ENCODE measurements around the gene C3orf22.
"Not testable (repeated sequence)": the region's sequence is repeated elsewhere in the genome, so short reads cannot be mapped to it uniquely, and the experiment has no call there.

Gene C3orf22, protein sequence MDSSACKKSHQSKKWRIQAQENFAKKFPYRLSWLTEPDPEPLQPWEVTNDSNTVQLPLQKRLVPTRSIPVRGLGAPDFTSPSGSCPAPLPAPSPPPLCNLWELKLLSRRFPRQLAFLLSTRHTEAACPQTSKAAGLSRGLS

DNA sequence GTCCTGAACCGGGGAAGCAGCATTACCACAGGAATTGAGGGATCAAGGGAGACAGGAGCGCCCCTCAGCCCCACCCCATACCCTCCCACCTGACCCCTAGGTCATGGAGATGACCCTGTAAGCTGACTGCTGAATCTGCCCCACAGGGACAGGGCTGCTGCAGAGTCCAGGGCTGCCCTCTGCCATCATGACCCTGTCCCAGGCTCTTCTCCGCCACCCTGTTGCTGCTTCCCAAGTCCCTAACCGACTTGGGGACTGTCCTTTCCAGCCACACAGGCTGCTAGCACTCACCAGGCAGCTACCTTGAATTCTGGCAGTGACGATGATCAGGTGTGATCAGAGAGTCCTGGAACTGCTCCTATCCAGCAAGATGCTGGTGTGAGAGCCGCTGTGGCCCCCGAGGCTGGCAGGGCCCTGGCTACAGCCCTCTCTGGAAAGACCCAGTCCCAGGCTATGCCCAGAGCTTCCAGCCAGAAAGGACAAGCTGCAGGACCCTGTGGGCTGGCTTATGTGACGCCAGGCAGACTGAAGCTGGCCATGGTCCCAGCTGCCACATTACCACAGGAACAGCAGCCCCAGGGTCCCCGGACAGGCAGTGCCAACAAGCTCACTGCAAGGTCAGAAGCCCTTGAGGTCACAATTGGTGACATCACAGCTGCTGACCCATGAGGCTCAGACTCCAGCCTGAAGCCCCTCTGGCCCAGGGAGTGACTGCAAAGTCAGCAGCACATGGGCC lies at the start of gene C3orf22:
TSS of gene C3orf22 (minus strand) at position 597 of the 736 bp plus-strand sequence. CDS start 5,542 bp downstream, outside the sequence.
- no peak for FAIRE-seq

GRCh38 chr3:126607214-126607908 lies 48.6 kb upstream of the C3orf22 start:
- no peak for FAIRE-seq

- FAIRE-seq = no peak
Measured at GRCh38 chr3:126606001-126606400, 47.3 kb upstream of the C3orf22 start.

DNA sequence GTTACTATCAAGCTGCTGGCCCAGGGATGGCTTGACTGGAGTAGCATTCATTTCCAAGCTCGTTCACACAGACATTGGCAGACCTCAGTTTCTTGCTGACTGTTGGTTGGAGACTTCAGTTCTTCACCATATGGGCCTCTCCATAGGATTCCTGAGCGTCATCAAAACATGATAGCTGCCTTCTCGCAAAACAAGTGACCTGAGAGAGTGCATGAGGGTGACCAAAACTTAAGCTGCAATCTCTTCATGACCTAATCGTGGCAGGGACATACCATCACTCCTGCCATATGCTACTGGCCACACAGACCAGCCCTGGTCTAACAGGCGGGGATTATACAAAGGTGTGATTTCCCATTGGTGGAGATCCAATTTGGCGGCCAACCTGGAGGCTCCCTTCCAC lies 46.0 kb upstream of the C3orf22 start:
- no peak for FAIRE-seq

DNA sequence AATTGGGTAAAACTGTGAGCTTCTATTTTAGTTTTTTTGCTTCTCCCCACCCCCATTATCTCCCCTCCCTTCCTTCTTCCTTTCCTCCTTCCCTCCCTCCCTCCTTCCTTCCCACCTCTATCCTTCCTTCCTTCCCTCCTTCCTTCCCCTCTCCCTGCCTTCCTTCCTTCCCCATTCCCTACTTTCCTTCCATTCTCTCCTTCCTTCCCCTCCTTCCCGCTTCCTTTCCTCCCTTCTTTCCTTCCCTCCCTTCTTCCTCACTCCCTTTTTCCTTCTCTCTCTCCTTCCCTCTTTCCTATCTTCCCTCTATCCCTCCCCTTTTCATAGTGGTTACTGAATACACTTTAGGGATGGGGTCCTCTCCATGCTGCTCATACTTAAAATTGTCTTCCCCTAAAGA lies 40.4 kb upstream of the C3orf22 start:
- FAIRE-seq = no peak

- FAIRE-seq = not testable (repeated sequence)
Measured at GRCh38 chr3:126595479-126595878, 36.7 kb upstream of the C3orf22 start.

- FAIRE-seq = not testable (repeated sequence)
Measured at GRCh38 chr3:126591515-126591914, 32.8 kb upstream of the C3orf22 start.

- no peak for FAIRE-seq
Measured at GRCh38 chr3:126582311-126582710, 23.6 kb upstream of the C3orf22 start.

- no peak for FAIRE-seq
Measured at GRCh38 chr3:126581569-126581968, 22.8 kb upstream of the C3orf22 start.

GRCh38 chr3:126580746-126581145 lies 22.0 kb upstream of the C3orf22 start:
- no peak for FAIRE-seq

GRCh38 chr3:126578702-126579101 lies 20.0 kb upstream of the C3orf22 start:
- no peak for FAIRE-seq

GRCh38 chr3:126577261-126577660 lies 18.5 kb upstream of the C3orf22 start:
- no peak for FAIRE-seq

DNA sequence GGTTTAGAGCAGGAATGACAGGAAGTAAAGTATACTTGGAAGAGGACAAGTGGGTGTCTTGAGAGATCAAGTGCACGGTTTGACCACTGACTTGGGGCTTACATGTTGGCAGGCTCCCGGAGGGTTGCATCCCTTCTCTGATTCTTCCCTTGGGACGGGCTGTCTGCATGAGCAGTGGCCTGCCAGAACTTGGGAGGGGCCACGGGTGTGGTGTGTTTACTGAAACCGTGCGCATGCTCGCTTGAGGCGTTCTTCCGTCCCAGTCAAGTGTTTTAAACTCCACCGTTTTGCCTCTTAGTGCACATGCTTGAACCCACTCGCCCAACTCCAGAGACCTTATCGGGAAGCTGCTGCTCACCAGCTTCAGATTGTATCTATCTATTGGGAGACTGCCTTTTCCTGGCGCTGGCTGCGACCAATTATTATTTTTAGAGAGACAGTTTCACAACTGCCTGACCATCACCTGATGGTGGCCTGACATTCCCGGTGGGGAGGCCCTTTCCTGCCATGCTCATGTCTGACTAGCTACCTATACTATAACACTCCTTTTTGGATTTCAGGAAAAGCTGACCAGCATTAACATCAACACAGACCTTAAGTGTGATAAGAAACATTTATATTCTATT lies 14.9 kb upstream of the C3orf22 start:
- FAIRE-seq = no peak

DNA sequence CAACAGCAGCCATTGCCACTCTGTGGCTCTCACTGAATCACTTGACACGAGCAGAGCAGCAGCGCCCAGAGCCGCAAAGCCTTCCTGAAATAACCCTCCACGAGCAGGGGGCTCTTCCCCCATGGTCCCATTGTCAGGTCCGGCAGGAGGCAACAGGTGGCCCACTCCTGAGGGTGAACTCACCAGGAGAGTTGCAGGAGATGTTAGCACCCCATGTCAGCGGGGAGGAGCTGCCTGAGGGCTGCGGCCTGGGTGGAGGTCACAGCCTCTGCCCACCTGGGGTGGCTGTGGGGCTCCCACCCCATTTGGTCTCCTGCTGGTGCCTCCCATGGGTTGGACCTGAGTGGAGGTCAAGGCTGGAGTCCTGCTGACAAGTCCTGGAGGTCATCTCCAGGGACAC lies 12.3 kb upstream of the C3orf22 start:
- no peak for FAIRE-seq

DNA sequence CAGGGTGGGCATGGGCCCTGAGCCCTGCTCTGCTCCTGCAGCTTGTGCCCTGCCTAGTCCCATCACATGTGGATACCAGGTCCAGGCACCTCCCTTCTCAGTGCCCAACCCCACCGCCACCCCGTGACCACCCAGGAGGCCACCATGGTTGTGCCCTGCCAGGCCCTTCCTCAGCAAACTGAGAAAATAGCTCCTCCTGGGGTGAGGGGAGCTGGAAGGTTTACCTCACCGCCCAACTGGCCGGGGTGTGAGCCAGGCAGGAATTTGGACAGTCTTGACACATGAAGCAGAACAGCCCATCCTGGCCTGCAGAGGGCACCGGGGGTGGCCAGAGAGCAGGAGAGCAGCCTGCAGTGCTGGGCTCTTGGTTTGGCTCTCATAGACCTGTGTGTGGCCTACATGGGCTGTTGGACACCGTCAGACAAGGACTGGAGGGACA lies 11.4 kb upstream of the C3orf22 start:
- FAIRE-seq = no peak

- no peak for FAIRE-seq
Measured at GRCh38 chr3:126569390-126569975, 10.8 kb upstream of the C3orf22 start.

DNA sequence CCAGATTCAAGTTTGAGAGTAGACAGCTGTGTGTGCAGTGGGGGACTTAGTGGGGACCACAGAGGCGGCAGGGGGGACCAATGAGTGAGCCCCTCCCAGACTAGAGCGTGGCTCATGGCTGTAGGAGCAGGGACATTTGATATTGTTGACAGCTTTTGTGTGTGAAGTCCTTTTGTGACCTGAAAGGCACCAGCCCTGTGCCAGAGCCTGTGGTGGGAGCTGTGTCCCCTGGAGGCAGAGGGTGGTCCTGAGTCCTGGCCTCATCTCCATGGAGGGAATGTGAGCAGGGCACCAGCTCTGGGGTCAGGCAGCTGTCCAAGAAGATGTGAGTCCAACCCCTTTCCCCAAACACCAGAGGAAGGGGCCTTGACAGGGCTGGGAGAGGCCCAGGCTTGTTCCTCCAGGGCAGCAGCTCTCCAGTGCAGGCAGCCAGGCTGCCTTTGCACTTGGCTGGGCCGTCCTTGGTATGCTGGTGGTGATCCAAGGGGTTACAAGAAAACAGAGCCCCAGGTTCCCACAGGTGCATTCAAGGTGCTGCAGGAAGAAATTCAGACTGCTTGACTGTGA lies 10.1 kb upstream of the C3orf22 start:
- no peak for FAIRE-seq

DNA sequence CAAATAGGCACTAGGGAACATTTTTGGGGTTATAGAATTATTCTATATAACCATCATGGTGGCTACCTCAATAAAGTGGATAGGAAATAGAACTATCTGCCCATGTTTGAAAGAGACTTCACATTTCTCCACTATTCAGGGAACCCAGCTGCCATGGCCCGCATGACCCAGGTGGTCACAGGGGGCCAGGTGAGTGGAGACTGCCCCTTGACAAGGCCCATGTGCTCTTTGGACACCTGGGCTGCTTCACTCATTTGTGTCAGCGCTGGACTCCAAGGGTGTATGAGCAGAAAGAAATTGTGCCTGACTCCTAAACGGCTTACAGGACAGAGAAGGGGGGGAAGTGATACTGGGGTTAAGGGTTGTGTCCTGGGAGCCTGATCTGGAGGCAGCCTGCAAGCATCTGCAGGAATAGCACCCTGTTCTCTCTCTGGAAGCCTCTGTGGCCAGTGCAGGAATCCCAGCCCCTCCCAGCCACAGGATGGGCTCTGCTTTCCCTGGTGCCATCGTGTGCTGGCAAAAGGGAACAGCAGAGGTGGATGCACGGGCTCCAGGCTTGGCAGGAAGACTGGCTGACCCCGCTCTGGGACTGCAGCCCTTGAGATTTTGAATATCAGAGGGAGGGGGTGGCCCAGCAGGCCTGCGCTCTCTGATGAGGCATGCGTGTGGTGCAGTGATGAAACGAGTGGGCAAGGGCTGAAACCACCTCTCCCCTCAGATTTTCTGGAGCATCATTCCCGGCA lies 9.1 kb upstream of the C3orf22 start:
- FAIRE-seq = no peak

GRCh38 chr3:126562737-126563276 lies 4.1 kb upstream of the C3orf22 start:
- FAIRE-seq = no peak

- FAIRE-seq = no peak
Measured at GRCh38 chr3:126557761-126558160, 971 bp downstream of the C3orf22 start.

DNA sequence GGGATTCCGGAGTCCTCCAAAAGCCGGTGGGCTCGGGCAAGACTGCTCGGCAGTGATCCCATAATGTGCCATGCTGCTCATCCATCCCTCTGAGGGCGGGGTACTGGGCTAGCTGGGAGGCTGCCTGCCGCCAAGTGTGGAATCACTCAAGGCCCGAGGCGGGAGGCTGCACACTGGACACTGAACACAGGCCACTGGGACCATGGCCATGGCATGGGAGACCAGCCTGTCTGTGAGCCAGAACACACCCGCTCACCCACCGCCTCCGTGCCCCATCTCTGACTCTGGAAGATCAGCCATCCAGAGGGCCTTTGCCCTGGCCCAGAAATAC lies 1.4 kb downstream of the C3orf22 start:
- no peak for FAIRE-seq

Data from endometrium (tissue), 2 donors.